Fibroblast of mammary gland (primary cell): ENCODE results near the gene ZBED1.

ENCODE experiments used
- DNase-seq: peaks from one replicate; pipeline ENCODE4 v3.0.0-alpha.2; 2010; ENCODE audit warnings: low read depth
- H3K4me3 ChIP-seq: 2 replicates; pipeline ENCODE4 v1.5.1; 2011; ENCODE audit warnings: low read depth, mild to moderate bottlenecking, low read length, moderate library complexity; ENCODE audit not compliant: control insufficient read depth
- CTCF ChIP-seq: conservative IDR thresholded peaks from 2 replicates; pipeline ENCODE4 v1.5.1; 2011; ENCODE audit warnings: low read depth, low read length, inconsistent platforms; ENCODE audit not compliant: control insufficient read depth, insufficient read depth

The ZBED1 gene

GRCh38 chrX:2542826-2543521, 42.2 kb upstream of the ZBED1 start:
- no peak overlapping the region for H3K4me3 ChIP-seq
- no peak for DNase-seq

GRCh38 chrX:2541603-2542002, 40.8 kb upstream of the ZBED1 start:
- DNase-seq, result no peak
- no peak for TF ChIP-seq CTCF
- no peak overlapping the region for H3K4me3 ChIP-seq

More at GRCh38 chrX:2542826-2543521, 42.2 kb upstream of the ZBED1 start:
- TF ChIP-seq CTCF, result no peak

GRCh38 chrX:2540426-2540947, 39.7 kb upstream of the ZBED1 start:
- H3K4me3 ChIP-seq, result no peak overlapping the region
- no peak for TF ChIP-seq CTCF
- DNase-seq, result no peak

- TF ChIP-seq CTCF, result no peak
- no peak overlapping the region for H3K4me3 ChIP-seq
- no peak for DNase-seq
Observed at GRCh38 chrX:2539586-2539985, 38.8 kb upstream of the ZBED1 start.

- TF ChIP-seq CTCF, result no peak
- no peak overlapping the region for H3K4me3 ChIP-seq
Observed at GRCh38 chrX:2538031-2538757, 37.4 kb upstream of the ZBED1 start.

GRCh38 chrX:2536974-2537373, 36.2 kb upstream of the ZBED1 start:
- DNase-seq, result no peak
- H3K4me3 ChIP-seq, result no peak overlapping the region
- TF ChIP-seq CTCF, result no peak

More at GRCh38 chrX:2538031-2538757, 37.4 kb upstream of the ZBED1 start:
- no peak for DNase-seq
